GM12878 (cell line): ENCODE results near the gene FAM227A. TPM values are rescaled to one million over a fixed set of nuclear protein-coding genes. Genes with fewer than 3 reads are reported as not detected.

ENCODE experiments used
- BACH1 ChIP-seq: fragments of 450-650 bp; IDR thresholded peaks from 2 replicates; pipeline ENCODE4 v1.6.1; 2017; ENCODE audit warnings: mild to moderate bottlenecking, borderline replicate concordance
- BHLHE40 ChIP-seq, 2 experiments: fragments of 450-650 bp in 1 of 2; IDR thresholded peaks; 2 replicates each; pipeline ENCODE4 v1.6.1; 2011 to 2017; ENCODE audit warnings: low read depth in 2 of 2, borderline replicate concordance in 1 of 2, improper control_type of control experiment in 1 of 2, low read length in 1 of 2, mild to moderate bottlenecking in 1 of 2
- BMI1 ChIP-seq: fragments of 450-650 bp; IDR thresholded peaks from 2 replicates; pipeline ENCODE4 v1.6.1; 2016; ENCODE audit warnings: mild to moderate bottlenecking, moderate library complexity, borderline replicate concordance
- CBFB ChIP-seq: IDR thresholded peaks from 2 replicates; pipeline ENCODE4 v1.6.1; 2016; ENCODE audit warnings: antibody characterized with exemption, low read depth
- CTCF ChIP-seq, 3 experiments: IDR thresholded peaks in 2 of 3; conservative IDR thresholded peaks in 1 of 3; 2 replicates each; pipeline ENCODE4 v1.5.1; 2011; ENCODE audit warnings: low read depth in 3 of 3, low read length in 3 of 3, mild to moderate bottlenecking in 3 of 3, control low read depth in 2 of 3, moderate library complexity in 2 of 3, inconsistent platforms in 1 of 3, mixed read lengths in 1 of 3; ENCODE audit not compliant: control insufficient read depth in 2 of 3, insufficient read depth in 1 of 3; ENCODE audit errors: extremely low read depth in 1 of 3
- DPF2 ChIP-seq: fragments of 450-650 bp; IDR thresholded peaks from 2 replicates; pipeline ENCODE4 v1.6.1; 2017; ENCODE audit warnings: mild to moderate bottlenecking
- EGR1 ChIP-seq, 2 experiments: IDR thresholded peaks; 1 replicate in 1 of 2; 2 replicates in 1 of 2; pipeline ENCODE4 v1.6.1; 2011 to 2012; ENCODE audit warnings: low read depth in 2 of 2, low read length in 2 of 2, borderline replicate concordance in 1 of 2, mild to moderate bottlenecking in 1 of 2, moderate library complexity in 1 of 2
- HCFC1 ChIP-seq: fragments of 150-350 bp; IDR thresholded peaks from 2 replicates; pipeline ENCODE4 v1.6.1; 2014; ENCODE audit warnings: low read length
- IKZF1 ChIP-seq: fragments of 450-650 bp; conservative IDR thresholded peaks from 2 replicates; pipeline ENCODE4 v1.6.1; 2017; ENCODE audit warnings: antibody characterized with exemption, mild to moderate bottlenecking
- IKZF2 ChIP-seq, 2 experiments: fragments of 450-650 bp; IDR thresholded peaks; 2 replicates each; pipeline ENCODE4 v1.6.1; 2017; ENCODE audit warnings: mild to moderate bottlenecking in 2 of 2, moderate library complexity in 2 of 2
- NR2F1 ChIP-seq: fragments of 450-650 bp; conservative IDR thresholded peaks from 2 replicates; pipeline ENCODE4 v1.6.1; 2017; ENCODE audit warnings: mild to moderate bottlenecking
- PRDM15 ChIP-seq: fragments of 450-650 bp; formaldehyde crosslinking; IDR thresholded peaks from 2 replicates; pipeline ENCODE4 v1.4.0; 2020; ENCODE audit warnings: mild to moderate bottlenecking, moderate library complexity
- RBBP5 ChIP-seq: fragments of 200-600 bp; sonication (generic); conservative IDR thresholded peaks from 2 replicates; pipeline ENCODE4 v1.6.1; 2016
- RCOR1 ChIP-seq: conservative IDR thresholded peaks from 2 replicates; pipeline ENCODE4 v1.6.1; 2012; ENCODE audit warnings: low read depth, low read length, improper control_type of control experiment
- SIX5 ChIP-seq: IDR thresholded peaks from 2 replicates; pipeline ENCODE4 v1.6.1; 2011; ENCODE audit warnings: mild to moderate bottlenecking, low read depth, low read length, moderate library complexity; ENCODE audit not compliant: severe bottlenecking
- SMAD1 ChIP-seq: fragments of 450-650 bp; IDR thresholded peaks from 2 replicates; pipeline ENCODE4 v1.6.1; 2018; ENCODE audit warnings: mild to moderate bottlenecking, low read depth; ENCODE audit not compliant: partially characterized antibody
- SMARCA5 ChIP-seq: fragments of 450-650 bp; IDR thresholded peaks from 2 replicates; pipeline ENCODE4 v1.6.1; 2017; ENCODE audit warnings: mild to moderate bottlenecking
- STAT3 ChIP-seq: IDR thresholded peaks from 2 replicates; pipeline ENCODE4 v1.6.1; 2011; ENCODE audit warnings: low read depth, low read length, improper control_type of control experiment
- WRNIP1 ChIP-seq: IDR thresholded peaks from 2 replicates; pipeline ENCODE4 v1.6.1; 2011; ENCODE audit warnings: low read depth, low read length, improper control_type of control experiment, borderline replicate concordance
- ZNF384 ChIP-seq: IDR thresholded peaks from 2 replicates; pipeline ENCODE4 v1.6.1; 2012; ENCODE audit warnings: low read depth, mild to moderate bottlenecking, low read length, improper control_type of control experiment, borderline replicate concordance
- polyA plus RNA-seq, 11 experiments: library from polyadenylated mRNA; depleted of rRNA in 4 of 11; unstranded in 6 of 11; stranded (reverse) in 5 of 11; fragments of >200 nt; fragmentation: Nextera tagmentation in 4 of 11; fragmentation: Illumina TruSeq in 1 of 11; extraction: Ambion mirVana in 4 of 11; extraction: Trizol in 1 of 11; gene quantifications; 1 replicate in 1 of 11; 2 replicates in 10 of 11; pipeline versions ENCODE4 v1.2.1 to v1.2.3, GENCODE V29; 2011 to 2016; ENCODE audit warnings: inconsistent platforms in 2 of 11, missing spikeins in 2 of 11, low read depth in 1 of 11
- total RNA-seq, 4 experiments: library from RNA; depleted of rRNA in 3 of 4; stranded (reverse); fragments of >200 nt in 3 of 4; fragmentation: Illumina TruSeq in 1 of 4; extraction: Trizol in 1 of 4; gene quantifications; 2 replicates each; pipeline versions ENCODE4 v1.2.1 to v1.2.3, GENCODE V29; 2013 to 2021
- TF ChIP-seq, protein P1 (sequence below): IDR thresholded peaks from 2 replicates; pipeline ENCODE4 v1.6.1; 2012; ENCODE audit warnings: low read length, inconsistent platforms
- TF ChIP-seq, protein P2 (sequence below): IDR thresholded peaks from 2 replicates; pipeline ENCODE4 v1.6.1; 2011; ENCODE audit warnings: borderline replicate concordance, low read depth, mild to moderate bottlenecking, moderate library complexity, low read length; ENCODE audit not compliant: insufficient read depth, poor library complexity, severe bottlenecking

FAM227A gene
- total and polyA plus RNA-seq, 10 of the 15 experiments (the other 5 are each of a cell fraction or from before 2014, with no cell fraction given), result 0.02 to 0.59 (median 0.25) TPM

DNA sequence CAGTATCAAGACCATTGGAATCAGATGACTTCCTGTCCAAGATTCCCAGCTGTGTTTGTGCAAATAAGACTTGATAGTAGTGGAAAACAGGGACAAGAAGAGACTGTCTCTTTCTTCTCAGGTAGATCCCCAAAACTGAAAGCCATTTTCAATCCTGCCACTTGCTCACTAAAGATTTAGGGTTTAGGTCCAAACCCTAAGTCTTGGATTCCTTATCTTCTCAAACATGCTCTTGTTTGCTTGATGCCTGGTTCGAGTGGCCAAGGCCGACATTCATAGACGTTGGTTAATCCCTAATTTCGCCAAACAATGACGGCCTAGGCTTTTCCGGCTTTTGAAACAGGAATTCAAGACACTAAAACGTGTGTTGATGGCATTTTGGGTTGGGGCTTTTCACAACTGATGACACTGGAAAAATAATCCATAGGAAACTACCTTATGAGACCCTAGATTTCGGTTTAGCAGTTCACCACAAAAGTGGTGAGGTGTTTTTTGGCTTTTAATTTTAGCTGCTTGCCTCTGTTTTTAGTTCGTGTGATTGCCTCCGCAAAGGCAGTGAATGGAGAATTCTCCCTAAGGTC lies 48.6 kb upstream of the FAM227A start (continued):
- TF ChIP-seq WRNIP1 (no peak), RCOR1 (no peak), STAT3 (no peak), PRDM15 (CRISPR knock-in tag) (no peak), NR2F1 (0 out of 2 replicates have a peak, but pooled peaks have one; percentile 41), CBFB (0 out of 2 replicates have a peak, but pooled peaks have one; percentile 50), BMI1 (no peak), SMARCA5 (0 out of 2 replicates have a peak, but pooled peaks have one; percentile 46), EGR1 (IDR thresholded peaks at IDR 0.05; ENCODE audit: borderline replicate concordance in 1 of 2, low read depth in 2 of 2, low read length in 2 of 2) (no peak), SMAD1 (no peak), IKZF2 (IDR thresholded peaks at IDR 0.05) (peak in 1 of 2 experiments; percentile 78; a peak in 2 of 4 replicates), IKZF1 (peak; percentile 74), ZNF384 (no peak), RBBP5 (no peak), HCFC1 (no peak), DPF2 (no peak), BACH1 (no peak), CTCF (IDR thresholded peaks at IDR 0.05 in 2 of 3, conservative IDR thresholded peaks at IDR 0.05 in 1 of 3; ENCODE audit: control insufficient read depth in 2 of 3, extremely low read depth in 1 of 3, insufficient read depth in 1 of 3, low read depth in 3 of 3, low read length in 3 of 3) (no peak), SIX5 (no peak), BHLHE40 (IDR thresholded peaks at IDR 0.05; ENCODE audit: borderline replicate concordance in 1 of 2, low read depth in 2 of 2, low read length in 1 of 2) (no peak)
- TF ChIP-seq, protein P1, sequence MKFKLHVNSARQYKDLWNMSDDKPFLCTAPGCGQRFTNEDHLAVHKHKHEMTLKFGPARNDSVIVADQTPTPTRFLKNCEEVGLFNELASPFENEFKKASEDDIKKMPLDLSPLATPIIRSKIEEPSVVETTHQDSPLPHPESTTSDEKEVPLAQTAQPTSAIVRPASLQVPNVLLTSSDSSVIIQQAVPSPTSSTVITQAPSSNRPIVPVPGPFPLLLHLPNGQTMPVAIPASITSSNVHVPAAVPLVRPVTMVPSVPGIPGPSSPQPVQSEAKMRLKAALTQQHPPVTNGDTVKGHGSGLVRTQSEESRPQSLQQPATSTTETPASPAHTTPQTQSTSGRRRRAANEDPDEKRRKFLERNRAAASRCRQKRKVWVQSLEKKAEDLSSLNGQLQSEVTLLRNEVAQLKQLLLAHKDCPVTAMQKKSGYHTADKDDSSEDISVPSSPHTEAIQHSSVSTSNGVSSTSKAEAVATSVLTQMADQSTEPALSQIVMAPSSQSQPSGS, result peak; percentile 23; the same call in 1 of the 2 replicates
- TF ChIP-seq, protein P2, sequence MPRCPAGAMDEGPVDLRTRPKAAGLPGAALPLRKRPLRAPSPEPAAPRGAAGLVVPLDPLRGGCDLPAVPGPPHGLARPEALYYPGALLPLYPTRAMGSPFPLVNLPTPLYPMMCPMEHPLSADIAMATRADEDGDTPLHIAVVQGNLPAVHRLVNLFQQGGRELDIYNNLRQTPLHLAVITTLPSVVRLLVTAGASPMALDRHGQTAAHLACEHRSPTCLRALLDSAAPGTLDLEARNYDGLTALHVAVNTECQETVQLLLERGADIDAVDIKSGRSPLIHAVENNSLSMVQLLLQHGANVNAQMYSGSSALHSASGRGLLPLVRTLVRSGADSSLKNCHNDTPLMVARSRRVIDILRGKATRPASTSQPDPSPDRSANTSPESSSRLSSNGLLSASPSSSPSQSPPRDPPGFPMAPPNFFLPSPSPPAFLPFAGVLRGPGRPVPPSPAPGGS, result no peak
